CD14-positive monocyte (primary cell): ENCODE measurements around the gene RPL7L1. TPM values are rescaled to one million over a fixed set of nuclear protein-coding genes. Genes with fewer than 3 reads are reported as not detected.

Experiments
- DNase-seq, 3 donors: peaks; one replicate each; pipeline ENCODE4 v3.0.0-alpha.2; 2011 to 2022
- H2AFZ ChIP-seq: 2 replicates; pipeline ENCODE4 v1.6.0; 2012; ENCODE audit warnings: mild to moderate bottlenecking, low read depth, low read length, inconsistent platforms; ENCODE audit not compliant: insufficient read depth, poor library complexity, severe bottlenecking
- H3K27ac ChIP-seq, 2 donors: 1 replicate in 1 of 2; 2 replicates in 1 of 2; pipeline ENCODE4 v1.5.1; 2012 to 2013; ENCODE audit warnings: low read length in 2 of 2, control low read depth in 1 of 2, inconsistent platforms in 1 of 2, low read depth in 1 of 2, mild to moderate bottlenecking in 1 of 2
- H3K27me3 ChIP-seq, 2 donors: one replicate each; pipeline versions ENCODE4 v1.6.0 to v1.6.1; 2011 to 2013; ENCODE audit warnings: low read length in 2 of 2; ENCODE audit not compliant: control insufficient read depth in 2 of 2, insufficient read depth in 2 of 2
- H3K36me3 ChIP-seq, 2 donors: replicated peaks in 1 of 2; 1 replicate in 1 of 2; 2 replicates in 1 of 2; pipeline versions ENCODE4 v1.5.1 to v1.6.1; 2012 to 2013; ENCODE audit warnings: low read length in 2 of 2, control low read depth in 1 of 2, inconsistent platforms in 1 of 2, mild to moderate bottlenecking in 1 of 2; ENCODE audit not compliant: insufficient read depth in 2 of 2, control insufficient read depth in 1 of 2
- H3K4me1 ChIP-seq, 2 donors: 1 replicate in 1 of 2; 2 replicates in 1 of 2; pipeline versions ENCODE4 v1.5.1 to v1.6.1; 2012 to 2013; ENCODE audit warnings: low read length in 2 of 2, control low read depth in 1 of 2, inconsistent platforms in 1 of 2, mild to moderate bottlenecking in 1 of 2, moderate library complexity in 1 of 2; ENCODE audit not compliant: insufficient read depth in 2 of 2, control insufficient read depth in 1 of 2
- H3K4me2 ChIP-seq: replicated peaks from 2 replicates; pipeline ENCODE3; 2012; ENCODE audit warnings: low read length, moderate library complexity, mild to moderate bottlenecking; ENCODE audit not compliant: poor library complexity, severe bottlenecking; ENCODE audit errors: extremely low read depth
- H3K4me3 ChIP-seq, 3 experiments: fragments of 200-600 bp in 1 of 3; sonication (generic) in 1 of 3; replicated peaks in 1 of 3; 1 replicate in 2 of 3; 2 replicates in 1 of 3; pipeline ENCODE4 v1.5.1; 2011 to 2013; ENCODE audit warnings: low read length in 3 of 3, mild to moderate bottlenecking in 3 of 3, control low read depth in 2 of 3, low read depth in 2 of 3, inconsistent platforms in 1 of 3, moderate library complexity in 1 of 3
- H3K79me2 ChIP-seq: 2 replicates; pipeline ENCODE4 v1.6.0; 2012; ENCODE audit warnings: mild to moderate bottlenecking, control low read depth, inconsistent platforms, low read length, moderate library complexity; ENCODE audit not compliant: insufficient read depth
- H3K9ac ChIP-seq: 2 replicates; pipeline ENCODE4 v1.6.0; 2017; ENCODE audit warnings: low read length, mild to moderate bottlenecking; ENCODE audit not compliant: insufficient read depth, poor library complexity, severe bottlenecking
- H3K9me3 ChIP-seq, 2 donors: replicated peaks in 1 of 2; 1 replicate in 1 of 2; 2 replicates in 1 of 2; pipeline versions ENCODE4 v1.5.1 to v1.6.1; 2012 to 2013; ENCODE audit warnings: low read length in 2 of 2, control low read depth in 1 of 2; ENCODE audit not compliant: control insufficient read depth in 1 of 2, insufficient read depth in 1 of 2
- H4K20me1 ChIP-seq: 2 replicates; pipeline ENCODE4 v1.6.0; 2012; ENCODE audit warnings: mild to moderate bottlenecking, low read length, control low read depth, moderate library complexity; ENCODE audit not compliant: insufficient read depth
- H3K27ac Mint-ChIP-seq, 7 donors: one replicate each; pipeline ENCODE4 v1.8.0; 2020; ENCODE audit warnings: mild to moderate bottlenecking in 7 of 7, mixed read lengths in 7 of 7, moderate library complexity in 6 of 7, inconsistent platforms in 2 of 7
- H3K27me3 Mint-ChIP-seq, 3 donors: one replicate each; pipeline ENCODE4 v1.8.0; 2021 to 2022; ENCODE audit warnings: low read depth in 3 of 3, mild to moderate bottlenecking in 3 of 3, mixed read lengths in 3 of 3, moderate library complexity in 3 of 3, inconsistent platforms in 1 of 3
- H3K36me3 Mint-ChIP-seq, 2 donors: one replicate each; pipeline ENCODE4 v1.8.0; 2020; ENCODE audit warnings: mixed read lengths in 2 of 2, inconsistent platforms in 1 of 2, mild to moderate bottlenecking in 1 of 2
- H3K4me1 Mint-ChIP-seq: one replicate; pipeline ENCODE4 v1.8.0; 2020; ENCODE audit warnings: mild to moderate bottlenecking, mixed read lengths
- H3K4me3 Mint-ChIP-seq, 2 donors: one replicate each; pipeline ENCODE4 v1.8.0; 2020; ENCODE audit warnings: mild to moderate bottlenecking in 2 of 2, mixed read lengths in 2 of 2, moderate library complexity in 1 of 2
- H3K9me3 Mint-ChIP-seq, 7 donors: one replicate each; pipeline ENCODE4 v1.8.0; 2020 to 2022; ENCODE audit warnings: mixed read lengths in 7 of 7, mild to moderate bottlenecking in 6 of 7, moderate library complexity in 6 of 7, inconsistent platforms in 2 of 7
- WGBS: methylation state at CpG from one replicate; pipeline ENCODE4 v1.1.5; 2013; ENCODE audit warnings: missing lambda C conversion rate; ENCODE audit not compliant: insufficient coverage; 5-methylcytosine and 5-hydroxymethylcytosine counted together
- intact Hi-C, 2 donors: fragments of 100-400 bp; cut with micrococcal nuclease; formaldehyde crosslinking; loops; one replicate each; pipeline versions ENCODE4 v1.15.0 to v1.15.1; 2023
- polyA plus RNA-seq, 3 donors: library from polyadenylated mRNA; depleted of rRNA in 1 of 3; unstranded in 2 of 3; stranded (reverse) in 1 of 3; fragments of 300-500 nt in 2 of 3; fragments of >200 nt in 1 of 3; fragmentation: Illumina TruSeq in 2 of 3; gene quantifications; 1 replicate in 2 of 3; 2 replicates in 1 of 3; pipeline ENCODE4 v1.2.3, GENCODE V29; 2012 to 2021
- TF ChIP-seq, protein P1 (sequence below): fragments of 200-600 bp; IDR thresholded peaks from one replicate; pipeline ENCODE4 v1.8.0; 2022; ENCODE audit warnings: antibody characterized with exemption, mild to moderate bottlenecking

The RPL7L1 gene
- polyA plus RNA-seq, 3 donors: 7.6 to 35.5 (median 29.7) TPM

DNA sequence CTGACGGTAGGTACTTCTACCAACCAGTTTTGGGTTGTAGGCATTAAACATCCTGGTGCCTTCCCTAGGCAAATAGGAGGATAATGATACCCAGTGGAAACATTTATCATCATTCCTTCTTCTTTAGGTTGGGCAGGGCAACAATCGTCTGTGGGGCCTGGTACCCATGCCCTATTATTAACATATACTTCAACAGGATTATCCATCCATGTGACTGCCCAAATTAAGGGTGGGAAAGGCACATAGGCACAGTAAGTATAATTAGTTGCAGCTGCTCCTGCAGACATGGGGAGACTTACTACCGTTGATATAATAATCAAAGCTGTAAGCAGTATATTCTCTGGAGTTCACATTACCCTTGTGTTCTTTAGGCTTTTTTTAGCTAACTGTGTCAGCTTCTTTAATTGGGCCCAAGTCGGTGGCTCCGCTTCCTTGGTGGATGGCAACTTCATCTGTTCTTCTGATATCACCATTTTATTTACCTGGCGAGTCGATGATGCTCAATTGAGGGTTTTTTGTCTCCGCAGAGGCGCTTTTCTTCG is 16.8 kb downstream of the RPL7L1 start:
- Histone ChIP-seq H3K36me3 (no peaks in the 10 kb centered on the region), H3K27me3 (no peaks in the 10 kb centered on the region), H3K4me2 (no peak overlapping the region), H3K4me1 (peaks cover 19 to 25% of the 10 kb centered on the region in 2 donors), H4K20me1 (no peaks in the 10 kb centered on the region), H3K9ac (no peak overlapping the region), H3K9me3 (no peaks in the 10 kb centered on the region), H3K4me3 (no peak overlapping the region), H2AFZ (peak overlapping the region; percentile 21), H3K27ac (no peak overlapping the region), H3K79me2 (no peaks in the 10 kb centered on the region)
- no peaks in the 10 kb centered on the region for H3K27me3 Mint-ChIP-seq
- H3K9me3 Mint-ChIP-seq: peaks cover 0 to 2% (median 0%) of the 10 kb centered on the region in 7 donors
- no peak overlapping the region for H3K4me3 Mint-ChIP-seq
- TF ChIP-seq, protein P1, sequence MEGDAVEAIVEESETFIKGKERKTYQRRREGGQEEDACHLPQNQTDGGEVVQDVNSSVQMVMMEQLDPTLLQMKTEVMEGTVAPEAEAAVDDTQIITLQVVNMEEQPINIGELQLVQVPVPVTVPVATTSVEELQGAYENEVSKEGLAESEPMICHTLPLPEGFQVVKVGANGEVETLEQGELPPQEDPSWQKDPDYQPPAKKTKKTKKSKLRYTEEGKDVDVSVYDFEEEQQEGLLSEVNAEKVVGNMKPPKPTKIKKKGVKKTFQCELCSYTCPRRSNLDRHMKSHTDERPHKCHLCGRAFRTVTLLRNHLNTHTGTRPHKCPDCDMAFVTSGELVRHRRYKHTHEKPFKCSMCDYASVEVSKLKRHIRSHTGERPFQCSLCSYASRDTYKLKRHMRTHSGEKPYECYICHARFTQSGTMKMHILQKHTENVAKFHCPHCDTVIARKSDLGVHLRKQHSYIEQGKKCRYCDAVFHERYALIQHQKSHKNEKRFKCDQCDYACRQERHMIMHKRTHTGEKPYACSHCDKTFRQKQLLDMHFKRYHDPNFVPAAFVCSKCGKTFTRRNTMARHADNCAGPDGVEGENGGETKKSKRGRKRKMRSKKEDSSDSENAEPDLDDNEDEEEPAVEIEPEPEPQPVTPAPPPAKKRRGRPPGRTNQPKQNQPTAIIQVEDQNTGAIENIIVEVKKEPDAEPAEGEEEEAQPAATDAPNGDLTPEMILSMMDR: no peak
- H3K27ac Mint-ChIP-seq: no peak overlapping the region
- intact Hi-C loops: loop anchor here in 1 of 2 donors (5.0 to 10.0 kb wide), 2 partner anchors 151 to 234 kb away; partner anchors contain the start of gene TBCC
- 100% methylated on average over 3 of the region's 10 CpGs for WGBS
- no peak for DNase-seq
- peaks cover 26% of the 10 kb centered on the region for H3K4me1 Mint-ChIP-seq
- H3K36me3 Mint-ChIP-seq: no peaks in the 10 kb centered on the region

DNA sequence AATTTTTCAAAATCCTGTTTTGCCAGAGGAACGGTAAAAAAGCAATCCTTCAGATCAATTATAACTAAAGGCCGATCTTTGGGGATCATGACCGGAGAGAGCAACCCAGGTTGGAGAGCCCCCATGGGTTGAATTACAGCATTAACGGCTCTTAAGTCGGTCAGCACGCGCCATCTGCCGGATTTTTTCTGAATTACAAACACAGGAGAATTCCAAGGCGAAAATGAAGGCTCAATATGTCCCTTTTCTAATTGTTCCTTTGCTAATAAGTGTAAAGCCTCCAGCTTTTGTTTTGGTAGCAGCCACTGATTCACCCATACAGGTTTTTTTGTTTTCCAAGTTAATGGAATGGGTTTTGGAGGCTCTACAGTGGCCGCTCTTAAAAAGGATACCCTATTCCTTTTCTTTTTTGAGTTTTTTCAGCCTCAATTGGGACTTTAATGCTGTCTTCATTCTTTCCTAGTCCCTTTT is 19.5 kb downstream of the RPL7L1 start:
- Histone ChIP-seq H3K27me3 (no peaks in the 10 kb centered on the region), H3K9ac (no peak overlapping the region), H3K9me3 (no peaks in the 10 kb centered on the region), H3K79me2 (no peaks in the 10 kb centered on the region), H3K4me2 (no peak overlapping the region), H4K20me1 (no peaks in the 10 kb centered on the region), H3K4me1 (peaks cover 6 to 14% of the 10 kb centered on the region in 2 donors), H2AFZ (no peak overlapping the region), H3K4me3 (no peak overlapping the region), H3K36me3 (no peaks in the 10 kb centered on the region), H3K27ac (no peak overlapping the region)
- H3K9me3 Mint-ChIP-seq: no peaks in the 10 kb centered on the region
- intact Hi-C loops: loop anchor here in 1 of 2 donors (5.0 to 10.0 kb wide), 2 partner anchors 154 to 237 kb away; partner anchors contain the start of gene TBCC
- peak overlapping the region in 1 of 7 donors; percentile 53 for H3K27ac Mint-ChIP-seq
- DNase-seq: peak; percentile 51 to 71 (median 66)
- peaks cover 0 to 1% (median 0%) of the 10 kb centered on the region in 3 donors for H3K27me3 Mint-ChIP-seq
- no peak overlapping the region for H3K4me3 Mint-ChIP-seq
- peaks cover 28% of the 10 kb centered on the region for H3K4me1 Mint-ChIP-seq
- 0% methylated on average over 3 of the region's 10 CpGs for WGBS
- H3K36me3 Mint-ChIP-seq: no peaks in the 10 kb centered on the region
- TF ChIP-seq, protein P1: peak; percentile 88
